GM18909 (cell line): Measurements from ENCODE around the gene TPX2.

Experiments
- ATAC-seq: cut with Tn5 transposase; IDR thresholded peaks from one replicate; pipeline ENCODE4 v1.9.1; 2021; ENCODE audit warnings: mild to moderate bottlenecking; ENCODE audit not compliant: unreplicated experiment, poor library complexity

The TPX2 gene

DNA sequence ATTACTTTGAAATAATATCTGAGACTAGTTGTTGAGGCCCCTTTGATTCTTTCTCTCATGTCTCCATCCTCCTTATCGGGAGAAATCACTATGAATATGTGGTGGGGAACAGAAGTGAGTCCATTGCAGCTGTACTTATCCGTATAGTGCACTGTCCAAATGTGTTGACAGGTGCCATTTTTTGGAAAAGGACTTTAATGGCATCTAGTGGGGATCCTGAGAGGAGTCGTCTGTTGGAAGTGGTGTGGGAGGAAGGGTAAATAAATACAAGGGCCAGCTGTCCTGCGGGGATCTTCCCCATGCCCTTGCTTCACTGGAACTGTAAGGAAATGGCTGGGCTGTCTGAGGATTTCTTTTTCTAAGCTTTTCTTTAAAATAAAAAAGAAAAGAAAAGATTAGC, 19.4 kb downstream of the TPX2 start:
- ATAC-seq: no peak

DNA sequence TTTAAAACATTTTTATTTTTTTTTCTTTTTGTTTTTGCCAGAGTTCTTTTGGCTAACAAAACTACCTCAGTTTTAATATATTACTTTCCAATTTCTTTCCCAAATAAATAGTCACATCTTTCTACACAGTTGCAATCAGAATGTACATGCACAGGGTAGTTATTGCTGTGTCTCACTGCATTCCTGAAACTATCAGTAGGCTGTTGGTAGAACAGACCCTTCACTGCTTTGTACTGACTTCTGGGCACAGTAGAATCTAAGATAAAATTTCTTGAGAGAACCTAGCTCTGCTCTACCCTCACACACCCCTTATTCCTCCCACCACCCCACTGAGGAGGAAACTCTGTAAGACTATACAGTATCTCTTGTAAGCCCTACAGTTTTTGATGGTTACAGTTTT, 19.9 kb downstream of the TPX2 start:
- ATAC-seq: no peak

DNA sequence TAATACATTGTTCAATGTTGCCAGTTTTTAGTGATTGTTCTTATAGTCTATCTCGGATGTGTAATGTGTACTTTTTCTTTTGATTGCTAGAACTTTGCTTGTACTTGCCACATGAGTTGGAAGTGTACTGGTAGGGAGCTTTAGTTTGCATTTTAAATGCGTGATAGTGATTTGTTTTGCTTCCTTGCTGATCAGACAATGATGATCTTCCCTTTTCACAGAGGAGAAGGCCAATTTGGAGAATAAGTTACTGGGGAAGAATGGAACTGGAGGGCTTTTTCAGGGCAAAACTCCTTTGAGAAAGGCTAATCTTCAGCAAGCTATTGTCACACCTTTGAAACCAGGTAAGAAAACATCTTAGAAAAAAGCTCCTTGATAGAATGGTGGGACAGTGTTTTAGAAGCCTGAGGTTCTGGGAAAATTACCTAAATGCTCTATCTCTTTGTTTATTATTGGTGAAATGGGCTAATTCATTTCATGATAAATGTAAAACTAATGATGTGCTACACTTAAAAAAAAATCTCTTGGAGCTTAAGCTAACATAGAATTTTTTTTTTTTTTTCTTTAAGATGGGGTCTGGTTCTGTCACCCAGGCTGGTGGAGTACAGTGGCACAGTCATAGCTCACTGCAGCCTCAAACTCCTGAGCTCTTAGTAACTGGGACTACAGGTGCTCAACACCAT, 20.9 kb downstream of the TPX2 start:
- ATAC-seq: no peak

DNA sequence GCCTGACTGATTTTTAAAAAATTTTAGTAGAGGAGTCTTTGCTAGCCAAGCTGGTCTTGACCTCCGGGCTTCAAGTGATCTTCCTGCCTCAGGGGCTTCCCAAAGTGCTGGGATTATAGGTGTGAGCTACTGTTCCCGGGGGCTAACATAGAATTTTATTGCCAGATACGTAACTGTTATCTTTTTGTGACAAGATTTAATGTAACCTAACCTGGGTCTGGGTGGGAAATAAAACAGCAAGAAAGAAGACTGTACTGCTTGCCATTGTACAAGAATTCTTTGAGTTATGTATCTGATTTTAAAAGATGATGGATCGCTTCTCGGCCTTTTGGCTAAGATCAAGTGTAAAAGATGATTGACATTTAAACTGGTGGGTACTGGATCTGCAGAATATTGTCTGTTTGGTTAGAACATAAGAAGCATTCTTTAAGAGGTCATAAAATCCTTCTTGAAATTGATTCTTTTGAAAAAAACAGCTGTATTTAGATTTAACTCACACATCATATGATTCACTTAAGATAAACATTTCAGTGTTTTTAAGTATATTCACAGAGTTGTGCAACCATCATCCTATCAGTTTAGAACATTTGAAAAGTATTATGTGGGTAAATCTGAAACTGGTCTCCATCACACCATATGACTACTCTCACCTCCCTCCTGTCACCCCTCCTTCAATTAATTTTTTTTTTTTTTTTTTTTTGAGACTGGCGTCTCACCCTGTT, 21.6 kb downstream of the TPX2 start:
- ATAC-seq: no peak

- ATAC-seq: no peak
Measured at GRCh38 chr20:31764641-31765305, 25.7 kb downstream of the TPX2 start.

DNA sequence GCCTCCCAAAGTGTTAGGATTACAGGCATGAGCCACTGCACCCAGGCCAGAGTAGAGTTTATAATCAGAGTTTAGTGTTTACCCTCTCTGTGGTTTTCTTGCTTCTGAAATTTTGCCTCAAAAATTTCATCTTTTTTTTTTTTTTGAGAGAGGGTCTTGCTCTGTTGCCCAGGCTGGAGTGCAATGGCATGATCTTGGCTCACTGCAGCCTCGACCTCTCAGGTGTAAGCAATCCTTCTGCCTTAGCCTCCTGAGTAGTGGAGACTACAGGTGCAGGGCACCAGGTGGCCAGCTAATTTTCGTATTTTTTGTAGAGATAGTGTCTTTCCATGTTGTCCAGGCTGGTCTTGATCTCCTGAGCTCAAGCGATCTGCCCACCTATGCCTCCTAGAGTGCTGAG, 28.7 kb downstream of the TPX2 start:
- ATAC-seq: no peak

DNA sequence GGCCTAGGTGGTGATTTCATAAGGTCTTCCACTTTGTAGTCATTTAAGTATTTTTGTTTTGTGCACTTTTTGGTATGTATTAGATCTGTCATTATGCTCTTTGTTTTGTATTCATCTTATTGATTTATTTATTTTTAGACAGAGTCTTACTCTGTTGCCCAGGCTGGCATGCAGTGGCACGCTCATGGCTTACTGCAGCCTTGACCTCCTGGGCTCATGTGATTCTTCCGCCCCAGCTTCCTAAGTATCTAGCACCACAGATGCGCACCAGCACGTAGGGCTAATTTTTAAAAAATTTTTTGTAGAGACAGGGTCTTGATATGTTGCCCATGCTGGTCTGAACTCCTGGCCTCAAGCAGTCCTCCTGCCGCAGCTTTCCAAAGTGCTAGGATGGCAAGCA, 30.6 kb downstream of the TPX2 start:
- ATAC-seq: no peak

- no peak for ATAC-seq
Measured at GRCh38 chr20:31770243-31770642, 31.2 kb downstream of the TPX2 start.

GRCh38 chr20:31774408-31774807, 35.3 kb downstream of the TPX2 start:
- ATAC-seq: no peak

- ATAC-seq: no peak
Measured at GRCh38 chr20:31780839-31781238, 41.7 kb downstream of the TPX2 start.

- no peak for ATAC-seq
Measured at GRCh38 chr20:31781945-31782344, 42.9 kb downstream of the TPX2 start.

DNA sequence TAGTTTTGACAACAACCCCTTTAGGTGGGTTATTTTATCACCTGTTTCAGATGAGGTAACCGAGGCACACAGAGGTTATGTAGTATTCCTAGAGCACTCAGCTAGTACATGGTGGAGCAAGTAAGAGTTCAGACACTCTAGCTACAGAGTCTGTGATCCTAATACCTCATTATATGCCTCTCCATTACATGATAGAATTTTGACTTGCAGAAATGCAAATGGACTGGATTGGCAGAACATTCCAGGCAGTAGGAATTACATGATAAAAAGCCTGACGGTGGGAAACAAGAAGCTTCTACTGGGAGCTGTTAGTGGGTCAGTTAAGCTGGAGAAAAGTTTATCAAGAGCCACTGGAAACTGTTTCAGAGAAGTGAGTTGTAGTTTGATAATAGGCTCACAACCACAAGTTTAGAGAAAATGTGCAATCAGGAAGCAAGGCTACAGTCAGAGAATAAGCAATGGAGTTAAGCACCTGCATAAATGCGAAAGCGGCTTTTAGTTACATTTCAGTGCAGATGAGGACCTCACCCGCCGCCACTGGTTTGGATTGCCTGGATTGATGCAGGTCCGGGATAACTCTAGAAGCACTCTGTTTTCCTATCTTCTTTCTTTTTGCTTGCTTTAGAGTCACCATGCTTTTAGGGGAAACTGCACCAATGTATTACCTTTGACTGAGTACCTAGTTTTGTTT, 45.4 kb downstream of the TPX2 start:
- no peak for ATAC-seq

DNA sequence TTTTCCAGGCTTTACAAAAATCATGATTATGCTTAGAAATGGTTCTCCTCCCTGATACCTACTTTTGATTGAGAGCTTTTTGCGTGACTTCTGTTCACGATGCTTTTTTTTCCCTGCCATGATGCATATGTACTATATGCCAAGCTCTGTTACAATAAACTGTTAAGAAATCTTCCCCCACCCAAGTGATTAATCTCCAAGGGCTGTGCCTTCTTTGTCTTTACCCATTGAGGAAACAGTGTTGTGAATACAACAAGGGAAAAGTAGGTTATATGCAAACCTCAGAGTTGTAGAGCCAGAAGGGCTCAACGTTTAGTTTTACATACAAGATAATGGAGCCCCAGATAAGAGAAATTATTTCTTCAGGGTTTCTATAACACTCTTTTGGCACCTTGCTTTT, 46.0 kb downstream of the TPX2 start:
- no peak for ATAC-seq

DNA sequence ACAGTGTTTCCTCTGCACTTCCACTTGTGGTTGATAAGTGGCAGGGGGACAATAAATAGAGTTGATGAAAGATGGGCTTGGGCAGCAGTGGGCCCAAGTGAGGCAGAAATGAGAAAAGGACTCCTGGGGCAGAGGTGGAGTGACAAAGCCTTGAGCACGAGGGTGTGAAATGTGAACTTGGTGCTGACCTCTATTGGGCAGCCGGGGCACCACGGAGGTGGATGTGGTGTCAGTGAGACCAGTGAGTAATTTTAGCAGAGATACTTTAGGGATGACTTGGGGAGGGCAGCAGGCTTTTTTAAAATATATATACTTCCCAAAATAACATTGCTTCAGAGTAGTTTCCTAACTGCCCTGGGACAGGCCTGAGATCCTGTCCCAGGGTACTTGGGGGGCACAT, 49.5 kb downstream of the TPX2 start:
- no peak for ATAC-seq

DNA sequence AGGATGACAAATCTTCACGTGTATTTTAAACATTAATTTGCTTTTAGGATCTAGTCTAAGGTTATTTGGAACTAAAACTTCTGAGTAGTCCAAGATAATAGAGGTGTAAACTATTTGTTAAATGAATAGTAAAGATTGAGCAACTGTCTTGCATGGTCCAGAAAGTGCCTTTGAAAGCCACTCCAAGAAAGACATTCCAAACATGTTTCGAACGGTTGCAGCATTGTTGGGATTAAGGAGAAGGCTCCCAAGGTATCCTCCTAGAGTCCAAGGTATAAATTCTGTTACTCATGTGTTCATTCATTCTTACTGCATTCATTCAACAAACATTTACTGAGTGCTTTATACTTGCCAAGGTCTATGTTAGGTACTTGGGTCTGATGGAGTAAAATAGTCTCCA, 51.3 kb downstream of the TPX2 start:
- ATAC-seq: no peak

GRCh38 chr20:31797364-31797763, 58.3 kb downstream of the TPX2 start:
- ATAC-seq: no peak

GRCh38 chr20:31801508-31801907, 62.4 kb downstream of the TPX2 start:
- ATAC-seq: no peak

DNA sequence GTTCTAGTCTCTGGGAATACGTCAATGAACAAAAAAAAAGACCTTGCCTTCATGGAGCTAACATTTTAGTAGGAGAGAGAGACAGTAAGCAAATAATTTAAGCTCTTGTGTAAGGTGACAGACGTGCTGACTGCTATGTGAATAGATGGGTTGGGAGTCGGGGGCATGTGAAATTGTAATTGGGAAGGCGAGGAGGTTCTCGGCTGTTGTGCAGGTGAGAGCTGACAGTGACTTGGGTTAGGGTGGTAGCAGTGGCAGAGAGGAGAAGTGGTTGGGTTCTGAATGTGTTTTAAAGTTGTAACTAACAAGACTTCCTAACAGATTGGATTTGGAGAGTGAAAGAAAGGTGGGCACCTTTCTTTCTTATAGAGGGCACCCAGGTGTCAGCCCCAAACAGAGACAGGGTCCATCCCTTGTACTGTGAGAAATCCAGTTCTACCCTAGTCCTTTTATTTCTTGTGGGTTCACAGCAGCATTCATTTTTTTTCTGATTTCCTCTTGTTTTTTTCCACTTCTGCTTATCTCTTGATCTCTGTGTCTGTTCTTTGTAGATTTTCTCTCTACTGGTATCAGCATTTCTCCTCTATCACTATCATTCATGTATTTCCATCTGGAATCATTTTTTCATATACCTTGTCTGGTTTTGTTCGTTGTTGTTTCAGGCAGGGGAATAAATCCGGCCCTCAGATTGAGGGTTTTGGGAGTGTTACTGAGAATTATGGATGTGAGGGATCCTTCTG, 64.6 kb downstream of the TPX2 start:
- no peak for ATAC-seq

GRCh38 chr20:31806564-31807355, 67.7 kb downstream of the TPX2 start:
- ATAC-seq: no peak

GRCh38 chr20:31808481-31808880, 69.4 kb downstream of the TPX2 start:
- ATAC-seq: no peak
